ENCODE data around the gene TMEM131. TPM values are rescaled to one million over a fixed set of nuclear protein-coding genes. Genes with fewer than 3 reads are reported as not detected.

The TMEM131 gene
- total RNA-seq, 4 donors from 2014 or later, result 32.8 to 54.8 (median 41.2) TPM

GRCh38 chr2:98029718-98030222 is 34.0 kb upstream of the TMEM131 start:
- intact Hi-C loops (cut with DNase I; ENCODE audit: low total_unique reads), result no loop called here
- 94 to 96% methylated on average over 6 of the region's 6 CpGs for WGBS, 2 donors
- H3K4me3 ChIP-seq (ENCODE audit: low read depth, poor library complexity, severe bottlenecking), result no peak overlapping the region
- peak in 1 of 2 donors; percentile 48 for DNase-seq (ENCODE audit: low spot score in 2 of 2)
- TF ChIP-seq POLR2A (IDR thresholded peaks at IDR 0.05) (no peak), CTCF (IDR thresholded peaks at IDR 0.05) (no peak)

GRCh38 chr2:98028931-98029717 is 33.4 kb upstream of the TMEM131 start:
- intact Hi-C loops (cut with DNase I; ENCODE audit: low total_unique reads), result no loop called here
- 92 to 95% methylated on average over 12 of the region's 12 CpGs for WGBS, 2 donors
- no peak overlapping the region for H3K4me3 ChIP-seq (ENCODE audit: low read depth, poor library complexity, severe bottlenecking)
- no peak for TF ChIP-seq CTCF (IDR thresholded peaks at IDR 0.05)
- peak in 1 of 2 donors; percentile 66 for DNase-seq (ENCODE audit: low spot score in 2 of 2)

- TF ChIP-seq POLR2A (IDR thresholded peaks at IDR 0.05) (no peak), CTCF (IDR thresholded peaks at IDR 0.05) (no peak)
- 80 to 81% methylated on average over 4 of the region's 4 CpGs for WGBS, 2 donors
- H3K4me3 ChIP-seq (ENCODE audit: low read depth, poor library complexity, severe bottlenecking), result no peak overlapping the region
- intact Hi-C loops (cut with DNase I; ENCODE audit: low total_unique reads), result no loop called here
- DNase-seq (ENCODE audit: low spot score in 2 of 2), result no peak
Observed at GRCh38 chr2:98028101-98028561, 32.4 kb upstream of the TMEM131 start.

GRCh38 chr2:98027538-98027937 is 31.8 kb upstream of the TMEM131 start:
- no peak overlapping the region for H3K4me3 ChIP-seq (ENCODE audit: low read depth, poor library complexity, severe bottlenecking)
- TF ChIP-seq CTCF (IDR thresholded peaks at IDR 0.05), result no peak
- TF ChIP-seq POLR2A (IDR thresholded peaks at IDR 0.05), result no peak
- intact Hi-C loops (cut with DNase I; ENCODE audit: low total_unique reads), result no loop called here
- WGBS, 2 donors, result 78 to 86% methylated on average over 3 of the region's 3 CpGs
- DNase-seq (ENCODE audit: low spot score in 2 of 2), result no peak

- no peak overlapping the region for H3K4me3 ChIP-seq (ENCODE audit: low read depth, poor library complexity, severe bottlenecking)
- no peak for DNase-seq (ENCODE audit: low spot score in 2 of 2)
- TF ChIP-seq POLR2A (IDR thresholded peaks at IDR 0.05) (no peak), CTCF (IDR thresholded peaks at IDR 0.05) (no peak)
- intact Hi-C loops (cut with DNase I; ENCODE audit: low total_unique reads), result no loop called here
- WGBS, 2 donors, result 76 to 82% methylated on average over 2 of the region's 2 CpGs
Observed at GRCh38 chr2:98026927-98027522, 31.3 kb upstream of the TMEM131 start.

Measured in lower leg skin (tissue), 4 donors.